Effector memory CD4-positive, alpha-beta T cell (primary cell): ENCODE data around the gene CSTPP1.

Source experiments
- DNase-seq, 3 donors: peaks; one replicate each; pipeline ENCODE4 v3.0.0-alpha.2; 2020
- H3K27ac ChIP-seq: 2 replicates; pipeline ENCODE4 v1.7.0; 2013; ENCODE audit warnings: mild to moderate bottlenecking, low read length, moderate library complexity; ENCODE audit not compliant: insufficient read depth, poor library complexity, severe bottlenecking
- H3K27me3 ChIP-seq: replicated peaks from 2 replicates; pipeline ENCODE4 v1.7.0; 2013; ENCODE audit warnings: mild to moderate bottlenecking, low read length; ENCODE audit not compliant: insufficient read depth, control insufficient read depth, poor library complexity, severe bottlenecking
- H3K36me3 ChIP-seq: 2 replicates; pipeline ENCODE4 v1.7.0; 2013; ENCODE audit warnings: mild to moderate bottlenecking, low read length, moderate library complexity; ENCODE audit not compliant: control insufficient read depth, insufficient read depth
- H3K4me1 ChIP-seq: 2 replicates; pipeline ENCODE4 v1.7.0; 2013; ENCODE audit warnings: low read length, mild to moderate bottlenecking; ENCODE audit not compliant: control insufficient read depth, insufficient read depth, poor library complexity, severe bottlenecking
- H3K4me3 ChIP-seq: 2 replicates; pipeline ENCODE4 v1.7.0; 2013; ENCODE audit warnings: low read length, low read depth, mild to moderate bottlenecking; ENCODE audit not compliant: insufficient read depth, poor library complexity, severe bottlenecking
- H3K9me3 ChIP-seq: 2 replicates; pipeline ENCODE4 v1.7.0; 2013; ENCODE audit warnings: mild to moderate bottlenecking, low read length, moderate library complexity; ENCODE audit not compliant: control insufficient read depth

CSTPP1 gene

DNA sequence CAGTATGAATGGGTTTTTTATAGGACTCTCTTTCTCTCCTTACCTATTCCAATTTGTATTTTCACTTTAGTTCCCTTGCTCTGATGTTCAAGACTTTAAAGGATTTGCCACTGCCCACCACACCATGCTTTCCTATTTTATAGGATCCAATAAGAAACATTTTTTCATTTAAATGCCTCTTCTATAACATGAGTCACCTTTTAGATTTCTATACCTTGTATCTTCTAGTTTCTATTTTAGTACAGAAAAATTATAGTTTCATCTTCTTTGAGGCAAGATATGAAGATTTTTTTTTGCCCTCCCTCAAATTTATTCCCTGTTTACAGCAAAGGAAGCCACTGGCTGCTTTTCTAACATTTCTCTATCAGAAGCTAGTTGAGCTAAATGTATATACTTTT is 163.4 kb downstream of the CSTPP1 start:
- no peaks in the 10 kb centered on the region for H3K9me3 ChIP-seq
- no peak overlapping the region for H3K4me3 ChIP-seq
- no peaks in the 10 kb centered on the region for H3K27me3 ChIP-seq
- H3K4me1 ChIP-seq: no peaks in the 10 kb centered on the region
- H3K36me3 ChIP-seq: no peaks in the 10 kb centered on the region
- H3K27ac ChIP-seq: no peak overlapping the region
- DNase-seq: no peak

- DNase-seq: no peak
- no peak overlapping the region for H3K4me3 ChIP-seq
Observed at GRCh38 chr11:47101406-47101805, 164.8 kb downstream of the CSTPP1 start.

DNA sequence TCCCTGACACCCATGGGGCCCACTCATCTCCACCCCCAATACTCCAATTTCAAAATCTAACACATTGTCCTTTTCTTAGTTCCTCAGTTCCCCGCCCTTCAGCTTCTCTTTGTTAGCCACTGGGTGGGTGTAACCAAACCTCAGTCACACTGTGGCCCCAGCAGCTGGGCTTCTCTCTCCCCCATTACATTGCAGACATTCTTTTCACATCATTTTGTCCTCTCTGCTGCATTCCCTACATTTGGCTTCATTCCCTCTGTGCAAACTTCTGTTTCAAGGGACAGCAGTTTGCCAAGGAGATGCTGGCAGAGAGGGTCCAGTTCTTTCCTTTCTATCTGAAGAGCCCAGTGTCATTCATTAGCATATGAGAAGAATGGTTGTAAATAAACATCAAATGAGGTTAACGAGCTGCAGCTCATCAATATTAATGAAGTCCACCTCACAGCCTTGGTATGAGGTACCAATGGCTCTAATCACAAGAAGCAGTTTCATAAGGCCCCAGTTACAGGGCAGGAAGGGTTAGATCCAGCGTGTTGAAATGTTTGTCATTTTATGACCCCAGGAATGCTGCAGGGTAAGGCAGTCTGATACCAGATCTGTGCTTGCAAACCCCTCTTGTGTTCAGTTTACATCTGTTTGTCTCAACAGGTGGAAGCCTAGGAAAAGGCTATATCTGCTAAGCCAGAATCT is 167.8 kb downstream of the CSTPP1 start:
- Histone ChIP-seq H3K27me3 (no peaks in the 10 kb centered on the region), H3K4me1 (no peaks in the 10 kb centered on the region), H3K27ac (no peak overlapping the region), H3K36me3 (no peaks in the 10 kb centered on the region), H3K4me3 (no peak overlapping the region), H3K9me3 (no peaks in the 10 kb centered on the region)
- DNase-seq: no peak

More at GRCh38 chr11:47101406-47101805, 164.8 kb downstream of the CSTPP1 start:
- H3K27me3 ChIP-seq: no peaks in the 10 kb centered on the region
- H3K27ac ChIP-seq: no peak overlapping the region
- H3K4me1 ChIP-seq: no peaks in the 10 kb centered on the region
- no peaks in the 10 kb centered on the region for H3K36me3 ChIP-seq
- H3K9me3 ChIP-seq: no peaks in the 10 kb centered on the region

- Histone ChIP-seq H3K27ac (no peak overlapping the region), H3K4me1 (no peaks in the 10 kb centered on the region), H3K9me3 (no peaks in the 10 kb centered on the region), H3K27me3 (no peaks in the 10 kb centered on the region), H3K4me3 (no peak overlapping the region), H3K36me3 (no peaks in the 10 kb centered on the region)
- DNase-seq: no peak
Observed at GRCh38 chr11:47105541-47105940, 169.0 kb downstream of the CSTPP1 start.

- DNase-seq: no peak
- Histone ChIP-seq H3K4me1 (no peaks in the 10 kb centered on the region), H3K27me3 (no peaks in the 10 kb centered on the region), H3K4me3 (no peak overlapping the region), H3K9me3 (no peaks in the 10 kb centered on the region), H3K36me3 (no peaks in the 10 kb centered on the region), H3K27ac (no peak overlapping the region)
Observed at GRCh38 chr11:47105974-47106373, 169.4 kb downstream of the CSTPP1 start.

DNA sequence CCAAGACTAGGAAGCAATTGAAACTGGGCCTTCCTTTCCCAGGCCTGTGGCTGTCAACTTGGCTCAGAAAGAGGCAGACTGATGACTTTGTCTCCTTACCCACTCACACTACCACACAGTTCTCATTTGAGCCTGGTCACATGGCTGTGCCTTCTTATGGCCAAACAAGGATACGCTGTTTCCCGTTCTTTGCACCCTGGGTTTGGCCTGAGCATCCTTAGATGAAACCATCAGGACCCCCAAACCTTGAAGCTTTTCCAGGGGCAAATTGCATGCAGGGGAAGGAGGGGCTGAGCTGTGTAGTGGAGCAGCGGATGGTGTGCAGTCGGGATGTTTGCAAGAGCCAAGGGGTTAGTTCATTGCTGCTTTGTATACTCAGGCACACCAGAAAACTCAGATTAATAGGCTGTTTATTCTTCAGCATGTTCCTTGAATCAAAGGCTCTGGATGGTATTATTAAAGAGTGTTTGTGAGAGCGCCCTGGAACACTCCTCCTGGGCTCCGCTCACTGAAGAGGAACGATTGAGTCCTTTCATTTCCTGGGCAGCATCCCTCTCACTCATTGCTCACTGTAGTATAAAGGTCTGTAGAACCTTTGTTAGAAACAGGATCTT is 170.3 kb downstream of the CSTPP1 start:
- Histone ChIP-seq H3K4me1 (no peaks in the 10 kb centered on the region), H3K27ac (no peak overlapping the region), H3K4me3 (no peak overlapping the region), H3K27me3 (no peaks in the 10 kb centered on the region), H3K9me3 (no peaks in the 10 kb centered on the region), H3K36me3 (no peaks in the 10 kb centered on the region)
- DNase-seq: no peak

DNA sequence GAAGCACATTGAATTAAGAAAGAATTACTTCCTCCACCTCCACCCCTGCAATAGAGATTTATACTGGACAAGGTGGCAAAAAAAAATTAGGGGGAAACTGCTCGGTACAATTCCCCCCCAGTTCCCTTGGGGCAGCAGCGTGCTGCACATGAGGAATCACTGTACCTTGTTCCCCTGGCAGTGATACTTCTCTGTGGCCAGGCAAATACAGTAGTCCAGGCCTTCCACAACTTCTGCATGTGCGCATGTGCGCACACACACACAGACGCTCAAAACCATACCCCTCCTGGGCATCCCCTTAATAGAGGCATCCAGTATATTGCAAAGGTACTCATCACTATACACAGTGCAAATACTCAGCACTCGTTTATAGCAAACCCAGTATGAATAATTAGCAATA is 171.2 kb downstream of the CSTPP1 start:
- no peaks in the 10 kb centered on the region for H3K27me3 ChIP-seq
- no peaks in the 10 kb centered on the region for H3K4me1 ChIP-seq
- no peaks in the 10 kb centered on the region for H3K36me3 ChIP-seq
- H3K27ac ChIP-seq: no peak overlapping the region
- H3K4me3 ChIP-seq: no peak overlapping the region
- no peaks in the 10 kb centered on the region for H3K9me3 ChIP-seq
- DNase-seq: no peak

GRCh38 chr11:47108214-47108613 is 171.7 kb downstream of the CSTPP1 start:
- DNase-seq: no peak
- Histone ChIP-seq H3K4me1 (no peaks in the 10 kb centered on the region), H3K27me3 (no peaks in the 10 kb centered on the region), H3K4me3 (no peak overlapping the region), H3K27ac (no peak overlapping the region), H3K36me3 (no peaks in the 10 kb centered on the region), H3K9me3 (no peaks in the 10 kb centered on the region)

GRCh38 chr11:47109051-47109726 is 172.6 kb downstream of the CSTPP1 start:
- Histone ChIP-seq H3K36me3 (no peaks in the 10 kb centered on the region), H3K4me3 (no peak overlapping the region), H3K27me3 (no peaks in the 10 kb centered on the region), H3K4me1 (no peaks in the 10 kb centered on the region), H3K9me3 (no peaks in the 10 kb centered on the region), H3K27ac (no peak overlapping the region)
- no peak for DNase-seq

- DNase-seq: no peak
- Histone ChIP-seq H3K36me3 (no peaks in the 10 kb centered on the region), H3K27ac (no peak overlapping the region), H3K4me3 (no peak overlapping the region), H3K4me1 (no peaks in the 10 kb centered on the region), H3K27me3 (no peaks in the 10 kb centered on the region), H3K9me3 (no peaks in the 10 kb centered on the region)
Observed at GRCh38 chr11:47109727-47110246, 173.2 kb downstream of the CSTPP1 start.
